ENCODE measurements around the gene MEIS2.

Gene MEIS2

DNA sequence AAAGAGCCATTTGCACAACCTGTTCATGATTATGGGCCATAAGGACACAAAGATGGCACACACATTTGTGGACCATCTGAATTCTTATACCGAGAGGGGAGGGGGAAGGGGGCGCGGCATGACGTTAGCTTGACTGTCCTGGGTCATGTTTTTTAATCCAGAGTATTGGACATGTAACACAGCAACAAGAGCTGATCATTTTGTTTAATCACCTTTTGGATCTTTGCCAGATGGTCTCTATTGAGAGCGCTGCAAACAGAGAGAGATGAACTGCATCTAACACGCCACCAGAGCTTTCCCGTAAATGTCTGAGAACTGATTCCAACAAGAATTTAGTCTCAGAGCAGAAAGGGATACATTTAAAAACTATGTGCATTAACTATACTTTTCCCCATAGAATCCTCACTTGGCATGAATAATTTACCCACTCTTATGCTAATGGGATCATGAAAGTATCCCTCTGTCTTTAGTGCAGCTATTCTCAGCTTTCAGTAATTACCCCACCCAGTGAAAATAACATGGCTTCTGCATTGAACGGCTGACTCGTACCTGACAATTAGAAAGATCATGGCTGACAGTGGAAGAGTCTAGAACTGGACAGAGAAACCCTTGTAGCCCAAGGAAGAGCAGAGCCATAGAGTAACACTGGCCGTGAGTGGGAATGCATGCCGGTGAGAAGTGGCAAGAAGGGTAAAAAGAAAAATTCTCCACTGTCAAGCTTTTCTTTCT is 22.6 kb downstream of the MEIS2 start:
- no peak for DNase-seq (ENCODE audit: low read depth in 3 of 3)

GRCh38 chr15:37076543-37076942 is 23.8 kb downstream of the MEIS2 start:
- no peak for DNase-seq (ENCODE audit: low read depth in 3 of 3)

DNA sequence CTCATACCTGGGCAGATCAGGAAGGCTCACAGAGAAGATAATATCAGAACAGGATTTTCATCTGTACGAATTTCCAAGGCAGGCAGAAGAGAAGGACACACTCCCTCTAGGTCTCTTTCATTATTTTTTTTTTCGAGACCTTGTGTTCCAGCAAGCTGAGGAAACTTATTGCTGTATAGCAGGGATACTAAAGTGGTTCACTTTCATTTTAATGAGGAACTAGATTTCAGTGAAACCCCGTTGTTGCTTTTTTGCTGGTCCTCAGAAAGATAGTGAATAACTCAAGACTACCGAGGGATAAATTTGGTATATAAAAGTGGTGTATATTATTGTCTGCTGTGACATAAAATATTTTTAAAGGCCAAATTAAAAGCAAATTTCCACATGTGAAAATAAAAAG is 24.6 kb downstream of the MEIS2 start:
- DNase-seq (ENCODE audit: low read depth in 3 of 3), result no peak

GRCh38 chr15:37072181-37072580 is 28.2 kb downstream of the MEIS2 start:
- no peak for DNase-seq (ENCODE audit: low read depth in 3 of 3)

DNA sequence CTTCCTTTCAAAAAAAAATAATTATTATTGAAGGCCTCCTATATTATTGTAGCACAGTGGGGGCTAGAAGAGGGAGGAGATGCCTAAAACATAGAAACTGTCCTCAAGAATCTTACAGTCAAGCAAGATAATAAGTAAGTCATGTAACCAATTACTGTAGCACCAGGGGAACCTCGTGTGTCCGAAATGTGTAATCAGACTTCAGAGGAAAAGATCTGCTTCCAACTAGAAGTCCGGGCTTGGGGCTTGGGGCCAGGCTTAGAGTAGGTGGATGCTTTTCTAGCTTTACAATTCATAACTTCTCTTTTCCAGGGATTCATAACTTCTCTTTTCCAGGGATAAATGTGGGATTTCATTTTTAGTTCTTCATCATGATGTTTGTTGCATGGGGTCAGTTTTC is 29.2 kb downstream of the MEIS2 start:
- DNase-seq (ENCODE audit: low read depth in 3 of 3), result no peak

- no peak for DNase-seq (ENCODE audit: low read depth in 3 of 3)
Measured at GRCh38 chr15:37070686-37071085, 29.7 kb downstream of the MEIS2 start.

- no peak for DNase-seq (ENCODE audit: low read depth in 3 of 3)
Measured at GRCh38 chr15:37061996-37062395, 38.4 kb downstream of the MEIS2 start.

GRCh38 chr15:37059086-37059485 is 41.3 kb downstream of the MEIS2 start:
- DNase-seq (ENCODE audit: low read depth in 3 of 3), result no peak

DNA sequence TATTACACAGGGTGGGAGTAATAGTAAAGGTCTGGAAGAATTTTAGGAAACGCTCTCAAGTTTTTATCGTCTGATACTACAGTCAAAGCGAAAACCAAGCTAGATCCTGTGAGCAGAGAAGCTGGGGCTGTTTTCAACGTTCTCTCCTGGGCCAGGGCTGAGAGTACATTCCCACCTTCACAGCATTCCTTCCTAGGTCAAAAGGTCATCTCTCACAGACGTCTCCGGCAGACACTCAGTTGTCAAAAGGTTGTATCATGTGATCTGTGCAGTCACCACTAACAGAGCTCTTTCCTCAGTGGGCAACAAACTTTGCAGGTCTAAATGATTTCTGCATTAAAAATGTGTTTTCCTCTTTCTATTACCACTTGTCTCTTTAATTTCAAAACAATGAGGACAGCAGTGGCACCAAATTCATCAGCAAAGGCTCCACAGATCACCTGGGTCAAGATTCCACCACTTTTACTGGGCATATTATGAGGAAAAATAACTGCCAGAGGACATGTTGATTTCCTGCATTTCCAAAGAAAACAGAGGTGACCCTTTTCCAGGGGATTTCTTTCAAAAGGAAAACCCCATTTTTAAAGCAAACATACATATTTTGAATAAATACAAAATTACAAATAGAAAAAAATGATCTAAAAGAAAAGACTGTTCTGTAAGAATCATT is 41.9 kb downstream of the MEIS2 start:
- DNase-seq (ENCODE audit: low read depth in 3 of 3), result no peak

GRCh38 chr15:37057831-37058230 is 42.5 kb downstream of the MEIS2 start:
- no peak for DNase-seq (ENCODE audit: low read depth in 3 of 3)

DNA sequence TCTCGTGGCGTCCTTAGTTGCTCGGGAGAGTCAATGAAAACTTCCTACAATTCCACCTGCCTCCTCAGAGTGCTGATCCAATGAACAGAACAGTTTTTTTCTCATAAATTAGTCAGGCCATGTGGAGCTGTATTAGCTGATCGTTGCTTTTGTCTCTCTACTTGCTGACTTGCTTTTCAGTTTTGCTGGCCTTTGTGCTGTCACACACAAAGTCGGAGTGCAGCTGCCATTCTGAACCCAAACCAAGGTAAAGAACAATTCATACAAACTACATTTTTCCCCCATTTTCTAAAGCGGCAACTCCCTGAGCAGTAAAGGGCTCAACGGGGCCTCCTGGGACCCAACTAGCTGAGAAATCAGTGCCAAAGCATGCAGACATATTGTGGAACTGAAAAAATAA is 43.1 kb downstream of the MEIS2 start:
- DNase-seq (ENCODE audit: low read depth in 3 of 3), result no peak

DNA sequence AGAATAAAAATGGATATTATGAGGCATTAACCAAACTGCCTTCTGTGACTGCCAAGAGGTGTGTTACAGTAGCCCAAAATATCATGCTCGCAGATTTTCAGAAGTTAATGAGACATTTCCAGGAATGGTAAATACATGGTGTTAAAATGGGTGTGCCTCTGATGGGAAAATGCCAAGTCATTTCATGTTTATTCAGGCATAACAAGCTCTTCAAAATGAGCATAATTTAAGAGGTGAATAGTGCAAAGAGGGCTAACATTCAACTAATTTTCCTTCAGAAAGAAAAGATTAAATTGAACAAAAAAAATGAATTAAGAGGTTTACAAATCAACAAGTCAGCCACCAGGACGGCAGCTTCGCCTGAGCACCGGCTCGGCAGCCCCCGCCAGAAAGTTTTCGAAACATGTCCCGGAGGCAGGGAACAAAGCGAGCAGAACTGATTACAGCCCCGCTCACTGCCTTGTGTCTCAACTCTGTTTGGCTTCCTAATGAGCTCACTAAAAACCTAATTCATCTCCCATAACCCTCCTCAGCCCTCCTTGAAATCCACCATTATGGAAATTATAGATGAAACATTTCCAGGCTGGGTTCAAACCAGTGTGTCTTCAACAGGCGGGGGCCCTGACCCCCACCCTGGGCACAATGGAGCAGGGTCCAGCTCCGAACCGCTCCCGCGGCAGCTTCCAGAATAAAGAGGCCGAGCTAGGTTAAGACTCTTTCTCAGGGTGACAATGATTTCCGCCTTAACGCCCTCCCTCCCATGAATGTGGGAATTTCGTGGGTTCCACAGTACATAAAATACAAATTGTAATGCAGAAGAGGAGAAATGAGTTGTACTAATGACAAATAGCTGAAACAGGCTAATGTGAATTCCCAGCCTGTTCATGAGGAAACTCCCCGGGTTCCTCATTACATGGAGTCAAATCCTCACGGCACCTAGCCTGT is 43.9 kb downstream of the MEIS2 start:
- DNase-seq (ENCODE audit: low read depth in 3 of 3), result no peak

GRCh38 chr15:37055481-37055880 is 44.9 kb downstream of the MEIS2 start:
- DNase-seq (ENCODE audit: low read depth in 3 of 3), result no peak

DNA sequence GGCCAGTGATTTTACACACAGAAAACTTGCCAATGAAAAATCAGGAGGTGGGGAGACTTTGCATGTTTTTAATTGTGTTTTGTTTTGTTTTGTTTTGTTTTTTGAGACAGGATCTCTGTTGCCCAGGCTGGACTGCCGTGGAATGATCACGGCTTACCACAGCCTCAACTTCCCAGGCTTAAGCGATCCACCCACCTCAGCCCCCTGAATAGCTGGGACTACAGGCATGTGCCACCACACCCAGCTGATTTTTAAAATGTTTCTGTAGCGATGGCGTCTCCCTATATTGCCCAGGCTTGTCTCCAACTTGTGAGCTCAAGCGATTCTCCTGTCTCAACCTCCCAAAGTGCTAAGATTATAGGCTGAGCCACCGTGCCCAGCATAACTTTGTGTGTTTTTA is 46.0 kb downstream of the MEIS2 start:
- no peak for DNase-seq (ENCODE audit: low read depth in 3 of 3)

DNA sequence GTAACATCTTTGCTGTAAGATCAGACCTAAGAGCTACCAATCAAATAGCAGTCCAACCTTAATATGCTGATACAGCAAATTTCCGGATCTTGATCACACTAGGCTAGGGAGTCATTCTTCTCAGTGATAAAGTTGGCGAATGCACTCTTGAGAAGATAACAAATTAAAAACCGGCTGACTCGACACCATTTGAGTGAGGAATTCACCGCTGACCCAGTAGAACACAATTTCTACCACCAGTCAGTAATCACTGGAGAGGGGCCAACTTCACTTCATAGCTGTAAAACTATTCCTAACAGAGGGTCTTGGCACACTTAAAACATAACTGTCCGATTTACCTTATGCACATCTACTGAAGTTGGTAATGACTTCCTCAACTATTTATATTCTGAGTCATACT is 47.2 kb downstream of the MEIS2 start:
- no peak for DNase-seq (ENCODE audit: low read depth in 3 of 3)

GRCh38 chr15:37050345-37050744 is 50.0 kb downstream of the MEIS2 start:
- DNase-seq (ENCODE audit: low read depth in 3 of 3), result no peak

DNA sequence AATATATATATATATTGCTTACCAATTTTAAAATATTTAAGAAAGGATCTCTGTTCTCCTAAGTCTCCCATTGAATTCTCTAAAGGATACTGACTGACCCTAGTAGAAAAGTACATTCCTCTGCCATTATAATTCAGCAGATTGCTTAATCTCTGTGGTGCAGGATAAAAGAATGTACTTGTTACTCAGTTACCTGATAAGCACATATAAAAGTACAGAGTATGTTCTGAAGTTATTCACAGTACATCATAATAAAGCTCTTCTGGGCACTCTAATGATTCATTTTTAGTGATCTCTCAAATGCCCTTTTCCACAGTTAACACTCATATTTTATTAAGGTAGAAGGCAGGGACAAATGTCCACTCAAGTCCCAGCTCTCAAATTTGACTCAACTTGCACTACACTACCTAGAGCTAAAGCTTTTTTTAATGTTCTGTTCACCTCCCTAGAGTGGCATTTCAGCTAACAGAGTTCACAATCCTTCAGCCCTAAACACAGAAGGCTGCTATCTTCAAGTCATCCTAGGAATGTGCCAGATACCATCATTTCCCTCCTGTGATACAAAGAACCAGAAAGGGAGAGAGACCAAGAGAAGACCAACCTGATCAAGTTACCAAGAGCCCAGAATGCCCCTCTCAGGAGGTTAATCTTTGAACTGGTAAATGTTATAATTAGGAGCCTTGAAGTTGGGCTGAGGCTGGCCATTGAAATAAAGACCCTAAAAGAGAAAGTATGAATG is 53.3 kb downstream of the MEIS2 start:
- no peak for DNase-seq (ENCODE audit: low read depth in 3 of 3)

DNA sequence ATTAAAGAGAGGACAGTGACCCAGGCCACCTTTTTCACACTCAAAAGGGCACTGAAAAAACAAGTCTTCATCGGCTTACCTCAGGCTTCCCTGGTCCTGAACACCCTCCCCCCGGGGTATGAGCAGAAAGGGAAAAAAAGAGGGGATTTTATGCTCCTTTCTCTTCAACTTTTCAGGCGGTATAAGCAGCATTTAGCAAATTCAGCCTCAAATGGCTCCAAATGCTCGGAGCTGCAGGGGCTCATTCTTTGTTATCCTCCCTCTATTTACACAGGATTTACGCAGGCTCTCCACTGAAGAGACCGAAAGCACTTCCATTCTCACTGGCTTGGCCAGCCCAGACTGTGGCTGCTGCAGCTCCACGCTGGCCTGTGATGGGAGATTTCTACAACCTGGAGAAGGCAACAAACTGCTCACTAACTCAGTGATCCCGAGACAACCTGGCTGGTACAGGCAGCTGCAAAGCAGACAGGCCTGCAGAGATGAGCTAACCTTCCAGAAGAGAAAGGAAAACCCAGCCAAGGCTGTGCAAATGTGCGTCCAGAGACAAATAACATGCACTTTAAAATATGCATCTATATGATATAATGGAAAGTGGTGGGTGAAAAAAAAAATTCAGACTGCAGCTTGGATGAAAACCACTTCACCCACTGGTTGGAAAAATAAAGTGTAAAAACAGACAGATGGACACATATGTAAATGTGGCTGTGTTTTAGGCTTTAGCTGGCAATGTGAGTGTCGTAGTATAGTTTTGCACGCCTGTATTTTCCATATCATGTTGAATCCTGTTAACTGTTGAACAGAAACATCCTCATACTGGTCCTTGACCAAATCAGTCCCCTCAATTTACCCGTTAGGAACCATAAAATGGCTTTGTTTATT is 54.2 kb downstream of the MEIS2 start:
- no peak for DNase-seq (ENCODE audit: low read depth in 3 of 3)

- no peak for DNase-seq (ENCODE audit: low read depth in 3 of 3)
Measured at GRCh38 chr15:37044915-37045648, 55.3 kb downstream of the MEIS2 start.

DNA sequence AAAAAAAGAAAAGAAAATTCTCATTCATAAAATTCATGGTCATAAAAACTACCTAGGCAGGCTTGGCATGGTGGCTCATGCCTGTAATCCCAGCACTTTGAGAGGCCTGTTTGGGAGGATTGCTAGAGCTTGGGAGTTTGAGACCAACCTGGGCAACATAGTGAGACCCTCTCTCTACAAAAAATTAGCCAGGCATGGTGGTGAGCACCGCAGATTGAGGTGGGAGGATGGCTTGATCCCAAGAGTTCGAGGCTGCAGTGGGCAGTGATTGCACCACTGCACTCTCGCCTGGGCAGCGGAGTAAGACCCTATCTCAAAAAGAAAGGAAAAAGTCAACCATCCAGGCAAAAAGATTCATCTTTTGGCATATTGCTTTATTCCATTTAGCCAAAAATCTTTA is 58.5 kb downstream of the MEIS2 start:
- DNase-seq (ENCODE audit: low read depth in 3 of 3), result no peak
